ENCODE results near the gene MORC2.

DNA sequence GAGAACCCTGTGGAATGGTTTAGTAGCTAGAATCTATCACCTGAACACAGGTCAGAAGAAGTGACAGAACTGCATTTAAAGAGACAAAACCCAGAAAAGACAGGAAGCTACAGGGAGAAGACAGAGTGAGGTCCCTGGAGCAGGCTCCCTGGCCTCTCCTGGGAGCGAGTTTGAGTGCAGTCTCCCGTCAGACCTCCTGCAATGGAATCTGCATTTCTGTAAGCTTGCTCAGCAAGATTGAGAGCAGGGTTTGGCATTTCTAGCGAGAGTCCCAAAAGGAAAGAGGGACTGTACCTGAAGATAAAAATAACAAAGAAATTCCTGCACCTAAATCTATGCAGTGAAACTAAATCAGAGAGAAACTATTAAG, 74.2 kb downstream of the MORC2 start:
- TF ChIP-seq, protein P1, sequence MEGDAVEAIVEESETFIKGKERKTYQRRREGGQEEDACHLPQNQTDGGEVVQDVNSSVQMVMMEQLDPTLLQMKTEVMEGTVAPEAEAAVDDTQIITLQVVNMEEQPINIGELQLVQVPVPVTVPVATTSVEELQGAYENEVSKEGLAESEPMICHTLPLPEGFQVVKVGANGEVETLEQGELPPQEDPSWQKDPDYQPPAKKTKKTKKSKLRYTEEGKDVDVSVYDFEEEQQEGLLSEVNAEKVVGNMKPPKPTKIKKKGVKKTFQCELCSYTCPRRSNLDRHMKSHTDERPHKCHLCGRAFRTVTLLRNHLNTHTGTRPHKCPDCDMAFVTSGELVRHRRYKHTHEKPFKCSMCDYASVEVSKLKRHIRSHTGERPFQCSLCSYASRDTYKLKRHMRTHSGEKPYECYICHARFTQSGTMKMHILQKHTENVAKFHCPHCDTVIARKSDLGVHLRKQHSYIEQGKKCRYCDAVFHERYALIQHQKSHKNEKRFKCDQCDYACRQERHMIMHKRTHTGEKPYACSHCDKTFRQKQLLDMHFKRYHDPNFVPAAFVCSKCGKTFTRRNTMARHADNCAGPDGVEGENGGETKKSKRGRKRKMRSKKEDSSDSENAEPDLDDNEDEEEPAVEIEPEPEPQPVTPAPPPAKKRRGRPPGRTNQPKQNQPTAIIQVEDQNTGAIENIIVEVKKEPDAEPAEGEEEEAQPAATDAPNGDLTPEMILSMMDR (IDR thresholded peaks at IDR 0.05 in 8 of 11, conservative IDR thresholded peaks at IDR 0.05 in 3 of 11), result no peak
- TF ChIP-seq POLR2AphosphoS5 (IDR thresholded peaks at IDR 0.05) (no peak), POLR2A (IDR thresholded peaks at IDR 0.05) (no peak)
